Suprapubic skin (tissue), 4 donors: Measurements from ENCODE around the gene SCGN.

Experiments
- CTCF ChIP-seq, 2 donors: fragments of 200-600 bp in 1 of 2; fragments of 450-650 bp in 1 of 2; sonication (generic) in 1 of 2; IDR thresholded peaks; one replicate each; pipeline ENCODE4 v1.5.1; 2016 to 2019; ENCODE audit warnings: antibody characterized with exemption in 2 of 2, mild to moderate bottlenecking in 1 of 2, moderate library complexity in 1 of 2
- EP300 ChIP-seq: sonication (generic); formaldehyde crosslinking; IDR thresholded peaks from one replicate; pipeline ENCODE4 v1.6.1; 2017; ENCODE audit warnings: antibody characterized with exemption
- POLR2A ChIP-seq, 2 donors: fragments of 450-650 bp; IDR thresholded peaks; one replicate each; pipeline ENCODE4 v1.6.1; 2017; ENCODE audit warnings: antibody characterized with exemption in 2 of 2, mild to moderate bottlenecking in 2 of 2, moderate library complexity in 2 of 2
- POLR2AphosphoS5 ChIP-seq, 3 donors: sonication (generic); formaldehyde crosslinking; IDR thresholded peaks; one replicate each; pipeline ENCODE4 v1.6.1; 2017; ENCODE audit warnings: antibody characterized with exemption in 3 of 3

- TF ChIP-seq EP300, result no peak
- no peak for TF ChIP-seq CTCF (IDR thresholded peaks at IDR 0.05)
- no peak for TF ChIP-seq POLR2A (IDR thresholded peaks at IDR 0.05)
- no peak for TF ChIP-seq POLR2AphosphoS5 (IDR thresholded peaks at IDR 0.05)
These were observed 2.4 kb upstream of the SCGN start for GRCh38 chr6:25649611-25650010.
